Epidermal melanocyte (primary cell): ENCODE results near the gene PRM3.

Source experiments
- DNase-seq: peaks from one replicate; pipeline ENCODE4 v3.0.0; 2011; ENCODE audit warnings: low spot score; ENCODE audit not compliant: insufficient read length

The PRM3 gene

DNA sequence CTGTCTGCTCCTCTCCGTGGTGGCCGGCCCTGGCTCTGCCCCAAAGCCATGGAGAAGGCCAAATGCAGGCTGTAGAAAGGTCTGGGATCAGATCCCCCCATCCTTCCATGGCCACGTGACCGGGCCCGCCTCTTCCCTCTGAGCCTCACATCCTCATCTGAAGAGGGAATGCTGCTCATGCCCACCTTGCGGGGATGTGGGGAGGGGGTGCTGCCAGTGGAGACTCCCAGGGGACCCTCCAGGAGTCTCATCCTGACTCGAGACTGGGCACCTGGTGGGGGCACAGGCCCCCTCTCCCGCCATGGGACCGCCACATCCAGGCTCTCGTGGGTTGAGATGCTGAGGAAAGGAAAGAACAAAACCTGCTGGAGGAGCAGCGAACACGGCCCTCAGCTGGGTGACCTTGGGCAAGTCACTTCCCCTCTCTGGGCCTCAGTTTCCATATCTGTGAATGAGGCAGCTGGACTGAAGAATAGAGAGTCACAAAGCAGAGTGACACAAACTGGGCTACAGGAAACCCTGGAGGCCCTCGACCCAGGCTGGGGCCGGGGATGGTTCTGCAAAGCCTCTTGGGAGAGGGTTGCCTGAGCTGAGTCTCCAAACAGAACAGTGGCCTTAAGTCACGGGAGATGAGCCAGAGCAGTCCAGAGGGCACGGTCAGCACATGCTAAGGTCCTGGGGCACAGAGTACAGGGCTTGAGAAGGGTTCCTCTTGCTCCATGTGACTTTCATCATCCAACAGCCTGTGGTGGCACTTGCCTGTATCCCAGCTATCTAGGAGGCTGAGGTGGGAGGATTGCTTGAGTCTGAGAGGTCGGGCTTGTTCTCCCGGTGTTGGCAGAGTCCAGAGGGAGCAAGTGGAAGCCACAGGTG lies 47.5 kb downstream of the PRM3 start:
- DNase-seq = no peak

DNA sequence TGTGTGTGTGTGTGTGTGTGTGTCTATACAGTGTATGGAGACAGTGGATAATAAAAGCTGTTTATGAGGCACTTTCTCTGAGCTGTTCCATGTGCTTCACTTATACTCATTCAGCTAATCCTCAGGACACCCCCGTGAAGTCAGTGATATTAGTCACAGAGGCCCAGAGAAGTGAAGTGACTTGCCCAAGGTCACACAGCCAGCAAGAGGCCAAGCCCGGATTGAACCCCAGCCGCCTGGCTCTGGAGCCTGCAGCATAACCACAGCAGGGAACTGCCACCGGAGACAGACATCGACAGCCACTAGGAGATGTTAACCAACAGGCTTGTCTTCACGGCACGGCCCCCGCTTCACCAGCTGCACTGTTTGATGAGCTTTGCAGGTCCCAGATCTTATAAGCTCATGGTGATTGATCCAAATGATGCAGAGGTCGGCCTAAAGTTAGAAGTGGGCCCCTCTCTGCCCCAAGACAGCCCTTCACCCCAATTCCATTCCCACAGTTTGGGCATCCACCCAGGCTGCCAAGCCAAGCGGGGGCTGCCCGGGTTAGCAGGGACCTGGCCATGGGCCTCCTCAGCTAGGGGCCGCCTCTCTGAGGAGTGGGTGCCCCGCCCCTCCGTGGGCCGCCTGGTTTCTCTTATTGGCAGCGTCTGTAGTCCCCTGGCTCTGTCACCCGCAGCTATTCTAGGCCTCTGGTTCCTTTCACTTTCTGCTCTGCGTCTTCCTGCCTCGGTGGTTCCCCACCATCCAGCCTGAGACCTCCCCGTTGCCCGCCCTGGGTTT lies 48.3 kb downstream of the PRM3 start:
- no peak for DNase-seq

DNA sequence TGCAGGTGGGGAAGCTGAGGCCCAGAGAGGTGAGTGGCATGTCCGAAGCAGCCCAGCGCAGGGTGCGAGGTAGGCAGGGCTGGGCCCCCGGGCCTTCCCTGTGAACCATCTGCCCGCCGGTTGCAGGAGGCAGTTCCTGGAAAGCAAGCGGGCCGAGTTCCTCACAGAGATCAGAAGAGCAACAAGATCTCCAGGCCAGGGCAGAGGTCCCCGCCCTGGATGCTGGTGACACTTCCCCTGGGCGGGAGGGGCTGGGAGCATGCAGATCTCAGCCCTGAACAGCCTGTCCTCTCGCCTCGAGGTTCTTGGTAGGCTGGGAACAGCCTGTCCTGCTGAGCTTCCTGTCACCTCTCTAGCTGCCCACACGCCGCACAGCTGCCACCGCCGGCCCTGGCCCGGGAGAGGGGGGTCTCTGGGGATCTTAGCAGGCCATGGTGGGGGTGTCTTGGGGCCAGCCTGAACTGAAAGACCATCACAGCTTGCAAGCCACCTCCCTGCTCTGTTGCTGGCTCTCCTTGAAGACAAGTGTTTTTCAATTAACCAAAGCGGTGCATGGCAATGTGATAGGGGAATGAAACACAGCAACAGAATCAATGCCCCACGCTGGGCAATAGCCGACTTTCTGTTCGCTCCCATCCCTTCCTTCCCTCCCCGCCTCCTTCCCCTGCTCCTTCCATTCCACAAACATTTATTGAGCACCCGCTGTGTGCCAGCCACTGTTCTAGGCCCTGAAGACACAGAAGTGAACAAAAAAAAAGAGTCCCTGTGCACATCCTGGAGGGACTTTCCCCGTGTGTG lies 49.1 kb downstream of the PRM3 start:
- DNase-seq = no peak
